T-helper 1 cell treated with Interleukin-12 subunit alpha and Interleukin-12 subunit beta and Interleukin-4 antibody, amounts not matched to agents 30 ng/mL and 1 ng/mL, for 36 hours (primary cell): Measurements from ENCODE around the gene MUC5B. TPM values are rescaled to one million over a fixed set of nuclear protein-coding genes. Genes with fewer than 3 reads are reported as not detected.
"Not testable (repeated sequence)": the region's sequence is repeated elsewhere in the genome, so short reads cannot be mapped to it uniquely, and the experiment has no call there.

Experiments
- intact Hi-C: fragments of 100-400 bp; cut with micrococcal nuclease; formaldehyde crosslinking; loops from one replicate; pipeline ENCODE4 v1.15.1; 2024
- total RNA-seq: library from RNA; stranded (reverse); gene quantifications from 2 replicates; pipeline ENCODE4 v1.2.3, GENCODE V29; 2022

Gene MUC5B
- total RNA-seq, 1 donor from 2014 or later, result not detected

- intact Hi-C loops, result loop anchor here (1.0 kb wide), 1 partner anchor 371 kb away; no protein-coding TSS in a partner anchor
These were observed 19.9 kb upstream of the MUC5B start for GRCh38 chr11:1202776-1203504.

DNA sequence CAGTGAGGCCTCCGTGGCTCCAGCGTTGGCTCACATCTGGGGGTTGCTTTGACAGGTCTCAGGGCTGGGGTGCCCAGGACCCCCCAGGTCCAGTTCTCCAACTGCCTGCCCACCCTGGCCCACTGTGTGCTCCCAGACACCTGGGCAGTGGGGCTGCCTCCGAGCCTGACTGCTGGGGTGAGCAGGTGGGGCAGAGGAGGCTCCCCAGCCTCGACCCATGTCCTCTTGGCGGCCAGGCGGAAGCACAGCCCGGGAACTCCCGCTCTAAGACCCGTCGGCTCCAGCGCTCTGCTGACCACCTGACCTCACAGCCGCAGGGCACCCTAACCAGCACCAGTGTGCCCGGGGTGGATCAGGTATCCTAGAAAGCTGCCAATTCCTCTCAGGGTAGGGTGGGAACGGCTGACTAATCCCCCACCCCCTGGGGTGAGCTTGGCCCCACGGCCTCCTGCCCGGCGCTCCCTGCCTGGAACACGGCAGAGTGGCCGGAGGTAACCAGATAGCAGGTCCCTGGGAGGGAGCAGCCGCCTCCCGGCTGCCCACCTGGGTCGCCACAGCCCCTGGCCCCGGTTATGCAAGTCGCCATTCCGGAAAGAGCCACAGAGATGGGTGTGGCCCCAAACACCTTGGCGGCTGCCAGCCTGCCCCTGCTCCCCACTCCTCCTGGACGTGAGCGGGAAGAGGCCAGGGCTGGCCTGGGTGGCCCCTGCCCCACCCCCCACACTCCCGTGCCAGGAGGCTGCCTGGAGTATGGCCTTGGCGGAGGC is 19.2 kb upstream of the MUC5B start:
- intact Hi-C loops, result loop anchor here (1.0 kb wide), 1 partner anchor 371 kb away; no protein-coding TSS in a partner anchor

DNA sequence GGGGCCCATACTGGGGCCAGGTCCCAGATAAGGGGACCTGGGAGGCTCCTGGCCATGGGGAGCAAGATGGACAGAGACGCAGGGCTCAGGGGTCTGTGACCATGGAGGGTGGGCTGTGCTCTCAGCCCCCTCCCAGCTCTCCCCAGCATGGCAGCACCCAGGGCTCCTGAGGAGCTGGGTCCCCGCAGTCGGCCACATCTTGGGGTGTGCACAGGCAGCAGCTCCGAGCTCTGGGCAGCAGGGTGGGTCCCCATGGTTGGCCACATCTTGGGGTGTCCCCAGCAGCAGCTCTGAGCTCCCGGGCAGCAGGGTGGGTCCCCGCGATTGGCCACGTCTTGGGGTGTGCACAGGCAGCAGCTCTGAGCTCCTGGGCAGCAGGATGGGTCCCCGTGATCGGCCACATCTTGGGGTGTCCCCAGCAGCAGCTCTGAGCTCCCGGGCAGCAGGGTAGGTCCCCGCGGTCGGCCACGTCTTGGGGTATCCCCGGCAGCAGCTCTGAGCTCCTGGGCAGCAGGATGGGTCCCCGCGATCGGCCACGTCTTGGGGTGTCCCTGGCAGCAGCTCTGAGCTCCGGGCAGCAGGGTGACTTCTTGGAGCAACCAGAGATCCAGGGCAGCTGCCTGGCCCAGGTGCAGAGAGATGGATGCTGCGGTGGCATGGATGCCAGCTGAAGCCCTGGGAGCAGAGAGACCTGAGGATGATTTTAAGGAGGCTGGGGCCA is 18.3 kb upstream of the MUC5B start:
- intact Hi-C loops, result no loop called here

- intact Hi-C loops, result no loop called here
These were observed 17.5 kb upstream of the MUC5B start for GRCh38 chr11:1205121-1205986.

GRCh38 chr11:1205987-1206331 is 16.9 kb upstream of the MUC5B start:
- intact Hi-C loops, result no loop called here

DNA sequence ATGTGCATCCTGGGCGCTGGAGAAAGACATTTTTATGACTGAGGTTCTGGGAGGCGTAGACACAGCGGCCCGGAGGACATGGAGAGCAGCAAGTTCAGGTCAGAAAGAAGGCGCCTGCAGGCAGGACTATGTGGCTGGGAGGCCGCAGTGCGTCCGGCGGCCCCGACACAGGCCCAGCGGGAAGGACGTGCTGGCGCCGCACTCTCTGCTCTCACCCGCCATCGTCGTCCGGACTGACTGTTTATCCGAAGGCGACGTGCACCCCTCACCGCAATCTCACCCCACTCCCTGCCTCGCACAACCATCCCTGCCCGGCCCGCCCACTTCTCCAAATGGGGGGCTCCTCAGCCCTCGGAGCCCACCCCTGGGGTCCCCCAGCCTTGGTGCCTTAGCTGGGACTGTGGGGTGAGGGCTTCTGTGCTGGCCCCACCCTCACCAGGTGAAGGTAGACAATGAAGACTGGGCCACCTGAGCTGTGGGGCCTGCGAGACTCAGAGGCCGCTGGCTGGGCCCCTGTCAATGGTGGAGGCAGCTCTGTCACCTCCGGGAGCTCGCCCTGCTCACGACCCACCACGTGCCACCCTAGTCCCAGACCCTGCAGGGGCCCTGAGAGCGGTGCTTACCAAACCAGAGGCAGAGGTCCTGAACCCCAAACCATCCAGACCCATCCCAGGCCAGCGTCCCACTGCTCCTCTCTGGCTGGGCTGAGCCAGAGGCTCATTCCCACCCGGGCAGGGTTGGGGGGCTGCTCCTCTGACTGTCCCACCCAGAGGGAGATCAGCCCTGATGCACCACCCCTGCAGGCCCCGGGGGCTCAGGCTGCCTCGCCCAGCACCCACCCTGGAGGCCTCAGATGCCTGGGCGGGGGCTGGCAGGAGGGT is 16.2 kb upstream of the MUC5B start:
- intact Hi-C loops, result no loop called here

GRCh38 chr11:1207401-1208143 is 15.3 kb upstream of the MUC5B start:
- intact Hi-C loops, result no loop called here

DNA sequence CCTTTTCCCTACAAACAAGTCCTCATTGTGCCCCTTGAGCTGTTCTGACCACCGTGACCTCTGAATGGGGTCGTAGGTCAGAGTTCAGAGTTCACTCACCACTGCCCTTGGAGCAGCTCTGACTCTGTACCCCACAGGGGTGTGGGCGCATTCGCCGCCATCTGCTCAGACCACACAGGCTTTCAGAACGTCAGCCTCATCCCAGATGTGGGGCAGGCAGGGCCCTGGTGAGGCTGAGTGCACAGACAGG is 14.8 kb upstream of the MUC5B start:
- intact Hi-C loops, result no loop called here

GRCh38 chr11:1208394-1209261 is 14.2 kb upstream of the MUC5B start:
- intact Hi-C loops, result no loop called here

GRCh38 chr11:1209371-1210057 is 13.4 kb upstream of the MUC5B start:
- intact Hi-C loops, result no loop called here

DNA sequence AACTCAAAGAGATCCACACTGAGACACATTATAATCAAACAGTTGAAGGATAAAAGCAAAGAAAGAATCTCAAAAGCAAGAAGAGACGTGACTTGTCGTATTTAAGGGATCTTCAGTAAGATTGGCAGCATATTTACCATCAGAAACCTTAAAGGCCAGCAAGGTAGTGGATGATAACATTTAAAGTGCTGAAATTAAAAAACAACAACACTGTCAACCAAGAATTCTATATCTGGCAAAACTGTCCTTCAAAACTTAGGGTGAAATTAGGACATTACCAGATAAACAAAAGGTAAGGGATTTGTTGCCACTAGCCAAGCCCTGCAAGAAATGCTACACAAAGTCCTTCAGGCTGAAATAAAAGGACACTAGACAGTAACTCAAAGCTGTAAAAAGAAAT is 11.0 kb upstream of the MUC5B start:
- intact Hi-C loops, result no loop called here

GRCh38 chr11:1215826-1216225 is 7.0 kb upstream of the MUC5B start:
- intact Hi-C loops, result not testable (repeated sequence)

DNA sequence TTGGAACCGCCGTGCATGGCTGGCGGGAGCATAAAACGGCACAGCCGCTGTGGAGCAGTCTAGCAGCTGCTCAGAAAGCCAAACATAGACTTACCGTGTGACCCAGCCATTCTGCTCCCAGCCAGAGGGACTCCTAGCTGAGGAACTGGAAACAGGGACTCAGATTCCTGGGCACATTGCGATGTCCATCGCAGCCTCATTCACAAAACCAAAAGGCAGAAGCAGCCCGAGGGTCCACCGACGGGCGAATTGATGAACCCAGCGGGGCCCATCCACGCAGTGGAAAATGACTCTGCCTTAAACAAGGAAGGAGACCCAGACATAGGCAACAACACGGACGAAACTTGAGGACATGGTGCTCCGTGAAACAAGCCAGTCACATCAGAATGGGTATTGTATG is 5.7 kb upstream of the MUC5B start:
- intact Hi-C loops, result no loop called here

- intact Hi-C loops, result no loop called here
These were observed 4.5 kb upstream of the MUC5B start for GRCh38 chr11:1218256-1218787.

DNA sequence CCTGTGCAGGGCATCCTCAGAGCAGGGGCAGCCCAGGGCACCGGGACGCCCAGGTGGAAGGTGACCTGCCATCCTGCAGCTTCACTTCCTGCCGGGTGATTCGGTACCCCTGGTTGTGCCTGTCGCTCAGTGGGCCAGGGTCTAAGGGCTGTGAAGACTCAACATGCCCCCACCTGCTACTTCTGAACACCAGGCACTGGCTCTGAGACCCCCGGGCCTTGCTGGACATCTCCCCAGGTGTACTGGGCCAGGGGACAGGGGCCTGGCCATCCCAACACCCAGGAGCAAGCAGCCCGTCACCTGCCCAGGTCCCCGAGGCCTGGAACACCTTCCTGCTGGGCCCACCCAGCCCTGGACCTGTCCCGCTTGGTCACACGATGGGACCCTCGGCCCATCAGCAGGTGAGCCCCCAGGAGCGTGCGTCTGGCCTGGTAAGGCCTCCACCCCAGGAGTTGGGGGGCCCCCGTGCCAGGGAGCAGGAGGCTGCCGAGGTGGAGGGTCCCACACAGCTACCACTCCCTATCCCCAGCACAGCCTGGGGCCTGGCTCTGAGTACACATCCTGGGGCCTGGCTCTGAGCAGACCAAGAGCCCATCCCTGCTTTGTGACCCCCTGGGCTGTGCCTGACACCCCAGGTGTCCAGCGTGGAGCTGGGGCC is 3.9 kb upstream of the MUC5B start:
- intact Hi-C loops, result no loop called here

- intact Hi-C loops, result no loop called here
These were observed 3.4 kb upstream of the MUC5B start for GRCh38 chr11:1219446-1219833.
